WTC11 (cell line): Measurements from ENCODE around the gene PPP4R4. TPM values are rescaled to one million over a fixed set of nuclear protein-coding genes. Genes with fewer than 3 reads are reported as not detected.
"Not testable (repeated sequence)": the region's sequence is repeated elsewhere in the genome, so short reads cannot be mapped to it uniquely, and the experiment has no call there.

Source experiments
- ATAC-seq: fragments of 200-7000 bp; cut with Tn5 transposase; 2 replicates; pipeline ENCODE4 v1.10.0; 2021; ENCODE audit warnings: mild to moderate bottlenecking, moderate library complexity
- CTCF ChIA-PET: fragments of 300-600 bp; sonication (Branson Sonifier 250); formaldehyde crosslinking; loops from one replicate; lab custom pipeline; 2021; ENCODE audit warnings: antibody characterized with exemption; lab: Charles Lee
- POLR2A ChIA-PET: fragments of 350-600 bp; sonication (Branson Sonifier 250); formaldehyde crosslinking; loops from one replicate; lab custom pipeline; 2021; ENCODE audit warnings: antibody characterized with exemption; lab: Charles Lee
- DNase-seq: peaks from one replicate; pipeline ENCODE4 v3.0.0; 2021; ENCODE audit warnings: low spot score
- H3K27ac Mint-ChIP-seq: 2 replicates; pipeline ENCODE4 v1.8.0; 2021; ENCODE audit warnings: mixed read lengths
- H3K27me3 Mint-ChIP-seq: 2 replicates; pipeline ENCODE4 v1.8.0; 2021; ENCODE audit warnings: low read depth, mild to moderate bottlenecking, moderate library complexity, mixed read lengths
- H3K36me3 Mint-ChIP-seq: 2 replicates; pipeline ENCODE4 v1.8.0; 2021; ENCODE audit warnings: mixed read lengths
- H3K4me1 Mint-ChIP-seq: 2 replicates; pipeline ENCODE4 v1.8.0; 2022; ENCODE audit warnings: mixed read lengths
- H3K4me3 Mint-ChIP-seq: 2 replicates; pipeline ENCODE4 v1.8.0; 2021; ENCODE audit warnings: mild to moderate bottlenecking, moderate library complexity, mixed read lengths
- H3K9me3 Mint-ChIP-seq: 2 replicates; pipeline ENCODE4 v1.8.0; 2021; ENCODE audit warnings: mixed read lengths
- AR ChIP-seq: fragments of 250-450 bp; sonication (Bioruptor Pico); IDR thresholded peaks from 2 replicates; pipeline ENCODE4 v1.9.0; 2021; ENCODE audit warnings: mild to moderate bottlenecking
- ATF6 ChIP-seq: sonication (generic); formaldehyde crosslinking; IDR thresholded peaks from 2 replicates; pipeline ENCODE4 v1.8.1; 2023; ENCODE audit warnings: mild to moderate bottlenecking, missing genetic modification reagents
- CBFB ChIP-seq: sonication (generic); formaldehyde crosslinking; IDR thresholded peaks from 2 replicates; pipeline ENCODE4 v1.8.1; 2022; ENCODE audit warnings: mild to moderate bottlenecking, low read depth, missing genetic modification reagents
- E2F4 ChIP-seq: sonication (generic); formaldehyde crosslinking; IDR thresholded peaks from 2 replicates; pipeline ENCODE4 v1.8.1; 2022; ENCODE audit warnings: low read depth, mild to moderate bottlenecking, moderate library complexity, missing genetic modification reagents, borderline replicate concordance
- EMX1 ChIP-seq: fragments of 250-450 bp; sonication (Bioruptor Pico); IDR thresholded peaks from 2 replicates; pipeline ENCODE4 v1.8.0; 2021; ENCODE audit warnings: mild to moderate bottlenecking
- FOXP1 ChIP-seq: sonication (generic); formaldehyde crosslinking; IDR thresholded peaks from 2 replicates; pipeline ENCODE4 v1.8.0; 2022; ENCODE audit warnings: missing genetic modification reagents, mild to moderate bottlenecking, moderate library complexity, borderline replicate concordance
- IRF1 ChIP-seq: sonication (generic); formaldehyde crosslinking; IDR thresholded peaks from 2 replicates; pipeline ENCODE4 v1.8.0; 2023; ENCODE audit warnings: missing genetic modification reagents
- IRF2 ChIP-seq: sonication (generic); formaldehyde crosslinking; IDR thresholded peaks from 2 replicates; pipeline ENCODE4 v1.8.0; 2022; ENCODE audit warnings: low read depth, missing genetic modification reagents, borderline replicate concordance
- JAZF1 ChIP-seq: fragments of 250-450 bp; sonication (Bioruptor Pico); IDR thresholded peaks from 2 replicates; pipeline ENCODE4 v1.9.0; 2021; ENCODE audit warnings: moderate library complexity, mild to moderate bottlenecking, inconsistent platforms
- KAT7 ChIP-seq: sonication (generic); formaldehyde crosslinking; IDR thresholded peaks from 2 replicates; pipeline ENCODE4 v1.8.1; 2023; ENCODE audit warnings: missing genetic modification reagents, mild to moderate bottlenecking, borderline replicate concordance
- MAX ChIP-seq: sonication (generic); formaldehyde crosslinking; IDR thresholded peaks from 2 replicates; pipeline ENCODE4 v1.8.0; 2022; ENCODE audit warnings: mild to moderate bottlenecking, missing genetic modification reagents
- TCF7 ChIP-seq: sonication (generic); formaldehyde crosslinking; IDR thresholded peaks from 2 replicates; pipeline ENCODE4 v1.8.0; 2022; ENCODE audit warnings: mild to moderate bottlenecking, low read depth, missing genetic modification reagents, moderate library complexity
- TP53 ChIP-seq: sonication (generic); formaldehyde crosslinking; IDR thresholded peaks from 2 replicates; pipeline ENCODE4 v1.8.1; 2023; ENCODE audit warnings: mild to moderate bottlenecking, missing genetic modification reagents
- ZMAT4 ChIP-seq: fragments of 250-450 bp; sonication (Bioruptor Pico); IDR thresholded peaks from 2 replicates; pipeline ENCODE4 v1.9.0; 2021; ENCODE audit warnings: mild to moderate bottlenecking
- ZNF263 ChIP-seq: sonication (generic); formaldehyde crosslinking; IDR thresholded peaks from 2 replicates; pipeline ENCODE4 v1.8.1; 2022; ENCODE audit warnings: low read depth, mild to moderate bottlenecking, moderate library complexity, missing genetic modification reagents
- ZSCAN18 ChIP-seq: fragments of 250-450 bp; sonication (Bioruptor Pico); IDR thresholded peaks from 2 replicates; pipeline ENCODE4 v2.1.2; 2022; ENCODE audit warnings: mild to moderate bottlenecking, moderate library complexity
- total RNA-seq: library from RNA; stranded (reverse); gene quantifications from 3 replicates; pipeline ENCODE4 v1.2.3, GENCODE V29; 2021

Gene PPP4R4
- total RNA-seq, 1 experiment from 2014 or later = 9.6 TPM

GRCh38 chr14:94295360-94296180, 121.4 kb downstream of the PPP4R4 start:
- no peak overlapping the region for H3K27ac Mint-ChIP-seq
- TF ChIP-seq EMX1 (CRISPR knock-in tag) = no peak
- TF ChIP-seq ZSCAN18 = no peak
- no peak for TF ChIP-seq TP53 (CRISPR knock-in tag)
- TF ChIP-seq TCF7 (CRISPR knock-in tag) = no peak
- no peak for TF ChIP-seq ZNF263 (CRISPR knock-in tag)
- no peak for TF ChIP-seq KAT7
- no peak for TF ChIP-seq ZMAT4
- no peak for TF ChIP-seq ATF6
- no peak for TF ChIP-seq MAX (CRISPR knock-in tag)
- TF ChIP-seq CBFB (CRISPR knock-in tag) = no peak
- TF ChIP-seq AR (CRISPR knock-in tag) = no peak
- no peak for TF ChIP-seq IRF1 (CRISPR knock-in tag)
- no peak for TF ChIP-seq IRF2 (CRISPR knock-in tag)
- no peak for TF ChIP-seq E2F4 (CRISPR knock-in tag)
- TF ChIP-seq FOXP1 (CRISPR knock-in tag) = no peak
- no peak for TF ChIP-seq JAZF1 (CRISPR knock-in tag)
- no peaks in the 10 kb centered on the region for H3K27me3 Mint-ChIP-seq
- H3K4me1 Mint-ChIP-seq = peaks cover 7% of the 10 kb centered on the region
- ATAC-seq = no peak
- H3K9me3 Mint-ChIP-seq = no peaks in the 10 kb centered on the region
- POLR2A ChIA-PET = no interaction called here
- no peak for DNase-seq
- no peak overlapping the region for H3K4me3 Mint-ChIP-seq
- H3K36me3 Mint-ChIP-seq = no peaks in the 10 kb centered on the region
- CTCF ChIA-PET = interaction anchor here (0.9 kb wide), 1 partner anchor 260 kb away, joined by 3 read pairs; no protein-coding TSS in a partner anchor

- H3K9me3 Mint-ChIP-seq, H3K4me1 Mint-ChIP-seq, H3K27me3 Mint-ChIP-seq, H3K27ac Mint-ChIP-seq, CTCF ChIA-PET, ATAC-seq, H3K36me3 Mint-ChIP-seq, DNase-seq, H3K4me3 Mint-ChIP-seq, POLR2A ChIA-PET: not testable (repeated sequence)
Measured at GRCh38 chr14:94296181-94296545, 122.0 kb downstream of the PPP4R4 start.
